A549 (cell line): ENCODE data around the gene CRNKL1. TPM values are rescaled to one million over a fixed set of nuclear protein-coding genes. Genes with fewer than 3 reads are reported as not detected.

Source experiments
- ATAC-seq, 2 experiments: fragments of 200-7000 bp in 1 of 2; fragments of >200 bp in 1 of 2; cut with Nextera tagmentation in 1 of 2; cut with Tn5 transposase in 1 of 2; 3 replicates each; pipeline versions ENCODE4 v1.8.0 to v1.9.1; 2018 to 2020; ENCODE audit warnings: mild to moderate bottlenecking in 1 of 2, moderate library complexity in 1 of 2
- CTCF ChIA-PET: fragments of 300-600 bp; sonication (Branson Sonifier 250); formaldehyde crosslinking; extraction: SDS; loops from one replicate; lab custom pipeline; 2021; ENCODE audit warnings: antibody characterized with exemption, inconsistent platforms; lab: Yijun Ruan, JAX
- POLR2A ChIA-PET: fragments of 350-600 bp; formaldehyde crosslinking; extraction: SDS; loops from one replicate; lab custom pipeline; 2021; ENCODE audit warnings: antibody characterized with exemption, inconsistent platforms; lab: Yijun Ruan, JAX
- DNase-seq, 2 experiments: peaks; one replicate each; pipeline versions ENCODE4 v3.0.0 to v3.0.0-alpha.2; 2011 to 2016; ENCODE audit warnings: low read depth in 1 of 2, low spot score in 1 of 2
- FAIRE-seq: peaks from 2 replicates; lab custom pipeline; 2011; peaks lifted over from hg19 to GRCh38; lab: Jason Lieb, UNC
- H3K27ac ChIP-seq, 2 experiments: fragments of >200 bp; sonication (Bioruptor Twin); formaldehyde crosslinking; 3 replicates each; pipeline ENCODE4 v1.5.1; 2016 to 2017
- H3K4me1 ChIP-seq: fragments of >200 bp; sonication (Bioruptor Twin); formaldehyde crosslinking; 3 replicates; pipeline ENCODE4 v1.6.1; 2016
- H3K4me2 ChIP-seq: fragments of >200 bp; sonication (Bioruptor Twin); formaldehyde crosslinking; 3 replicates; pipeline ENCODE4 v1.6.1; 2016
- H3K4me3 ChIP-seq: fragments of >200 bp; sonication (Bioruptor Twin); formaldehyde crosslinking; 3 replicates; pipeline ENCODE4 v1.5.1; 2016
- H3K9me3 ChIP-seq: fragments of >200 bp; sonication (Bioruptor Twin); formaldehyde crosslinking; 3 replicates; pipeline ENCODE4 v1.6.1; 2016
- ATOH8 ChIP-seq: fragments of 250-450 bp; sonication (Bioruptor Pico); IDR thresholded peaks from 2 replicates; pipeline ENCODE4 v1.5.0; 2020; ENCODE audit warnings: low read depth, mild to moderate bottlenecking, moderate library complexity
- BHLHE40 ChIP-seq: IDR thresholded peaks from 2 replicates; pipeline ENCODE4 v1.6.1; 2012; ENCODE audit warnings: low read depth, low read length, inconsistent platforms
- CBX2 ChIP-seq: fragments of 200-600 bp; sonication (generic); IDR thresholded peaks from 2 replicates; pipeline ENCODE4 v1.6.1; 2016; ENCODE audit warnings: low read depth, mild to moderate bottlenecking, borderline replicate concordance
- CEBPB ChIP-seq, 2 experiments: fragments of >200 bp in 1 of 2; sonication (Bioruptor Twin) in 1 of 2; formaldehyde crosslinking in 1 of 2; IDR thresholded peaks; 2 replicates each; pipeline ENCODE4 v1.6.1; 2012 to 2016
- CHD4 ChIP-seq: fragments of 200-600 bp; sonication (generic); IDR thresholded peaks from 2 replicates; pipeline ENCODE4 v1.6.1; 2016; ENCODE audit warnings: antibody characterized with exemption, mild to moderate bottlenecking, borderline replicate concordance
- ESRRA ChIP-seq: fragments of 150-350 bp; IDR thresholded peaks from 2 replicates; pipeline ENCODE4 v1.6.1; 2014; ENCODE audit warnings: mild to moderate bottlenecking, low read length, borderline replicate concordance
- FOSB ChIP-seq: fragments of 250-450 bp; sonication (Bioruptor Pico); IDR thresholded peaks from 2 replicates; pipeline ENCODE4 v1.5.0; 2020; ENCODE audit warnings: mild to moderate bottlenecking, moderate library complexity
- HES2 ChIP-seq: fragments of >200 bp; sonication (Bioruptor Twin); formaldehyde crosslinking; IDR thresholded peaks from 2 replicates; pipeline ENCODE4 v1.6.1; 2016
- HOXA7 ChIP-seq: fragments of 250-450 bp; sonication (Bioruptor Pico); IDR thresholded peaks from 2 replicates; pipeline ENCODE4 v1.5.0; 2020; ENCODE audit warnings: mild to moderate bottlenecking, moderate library complexity
- HOXB5 ChIP-seq: fragments of 250-450 bp; sonication (Bioruptor Pico); IDR thresholded peaks from 2 replicates; pipeline ENCODE4 v1.5.0; 2020; ENCODE audit warnings: mild to moderate bottlenecking, moderate library complexity
- JUN ChIP-seq, 2 experiments: fragments of >200 bp; sonication (Bioruptor Twin); formaldehyde crosslinking; IDR thresholded peaks; 2 replicates in 1 of 2; 3 replicates in 1 of 2; pipeline ENCODE4 v1.6.1; 2016 to 2017
- KDM1A ChIP-seq: fragments of 200-600 bp; sonication (generic); IDR thresholded peaks from 2 replicates; pipeline ENCODE4 v1.6.1; 2016; ENCODE audit warnings: low read depth, mild to moderate bottlenecking
- MYC ChIP-seq: IDR thresholded peaks from 2 replicates; pipeline ENCODE4 v1.6.1; 2012; ENCODE audit warnings: mild to moderate bottlenecking, inconsistent platforms, low read length, improper control_type of control experiment, borderline replicate concordance
- NFE2L2 ChIP-seq: fragments of 150-350 bp; conservative IDR thresholded peaks from 2 replicates; pipeline ENCODE4 v1.6.1; 2014; ENCODE audit warnings: low read length
- NPAS2 ChIP-seq: fragments of 250-450 bp; sonication (Bioruptor Pico); IDR thresholded peaks from 2 replicates; pipeline ENCODE4 v1.8.0; 2022; ENCODE audit warnings: mild to moderate bottlenecking, moderate library complexity, borderline replicate concordance
- NR3C1 ChIP-seq: fragments of >200 bp; sonication (Bioruptor Twin); formaldehyde crosslinking; IDR thresholded peaks from 3 replicates; pipeline ENCODE4 v1.6.1; 2017
- POLR2AphosphoS2 ChIP-seq: conservative IDR thresholded peaks from 2 replicates; pipeline ENCODE4 v1.6.1; 2012; ENCODE audit warnings: low read length, improper control_type of control experiment, inconsistent platforms
- RCOR1 ChIP-seq: fragments of 150-350 bp; IDR thresholded peaks from 2 replicates; pipeline ENCODE4 v1.6.1; 2014; ENCODE audit warnings: antibody characterized with exemption, low read length, low read depth
- RFX5 ChIP-seq: fragments of 450-650 bp; IDR thresholded peaks from 2 replicates; pipeline ENCODE4 v1.7.1; 2014; ENCODE audit warnings: antibody characterized with exemption, mild to moderate bottlenecking, moderate library complexity
- RNF2 ChIP-seq: fragments of 200-600 bp; sonication (generic); IDR thresholded peaks from 2 replicates; pipeline ENCODE4 v1.6.1; 2016; ENCODE audit warnings: low read depth, mild to moderate bottlenecking, antibody characterized with exemption, moderate library complexity, borderline replicate concordance
- SMC3 ChIP-seq: fragments of >200 bp; sonication (Bioruptor Twin); formaldehyde crosslinking; IDR thresholded peaks from 3 replicates; pipeline ENCODE4 v1.6.1; 2018; ENCODE audit warnings: inconsistent platforms
- ZSCAN20 ChIP-seq: fragments of 250-450 bp; sonication (Bioruptor Pico); IDR thresholded peaks from 2 replicates; pipeline ENCODE4 v1.8.0; 2022; ENCODE audit warnings: mild to moderate bottlenecking, moderate library complexity
- WGBS: methylation state at CpG from one replicate; pipeline ENCODE4 v1.1.6; 2017; ENCODE audit errors: missing lambda C conversion rate; 5-methylcytosine and 5-hydroxymethylcytosine counted together
- polyA plus RNA-seq, 4 experiments: library from polyadenylated mRNA; depleted of rRNA in 3 of 4; stranded (reverse); fragments of >200 nt; fragmentation: RNase III in 1 of 4; extraction: RNeasy Plus Mini Kit Qiagen cat#74134 plus additional on column Dnase treatment in 1 of 4; gene quantifications; 2 replicates in 3 of 4; 3 replicates in 1 of 4; pipeline ENCODE4 v1.2.3, GENCODE V29; 2011 to 2017
- TF ChIP-seq, protein P1 (sequence below): IDR thresholded peaks from 2 replicates; pipeline ENCODE4 v1.6.1; 2012
- TF ChIP-seq, protein P2 (sequence below): fragments of 450-650 bp; IDR thresholded peaks from 2 replicates; pipeline ENCODE4 v1.6.1; 2014; ENCODE audit warnings: antibody characterized with exemption

The CRNKL1 gene
- polyA plus RNA-seq, 2 of the 4 experiments (the other 2 are of a cell fraction), result 19.4 to 32.1 TPM

GRCh38 chr20:20076297-20077065 is 24.2 kb upstream of the CRNKL1 start:
- H3K4me3 ChIP-seq, result no peak overlapping the region
- FAIRE-seq, result peak; percentile 36
- ATAC-seq, result peak; percentile 53 to 65; a peak in 5 of 6 replicates
- CTCF ChIA-PET, result interaction anchor here (0.6 to 5.3 kb wide), 3 partner anchors 8 to 727 kb away, joined by 3 to 35 read pairs (median 3); no protein-coding TSS in a partner anchor
- H3K9me3 ChIP-seq, result no peaks in the 10 kb centered on the region
- H3K4me1 ChIP-seq, result 0 out of 3 replicates have a peak, but pooled peaks cover 4% of the 10 kb centered on the region
- DNase-seq, result no peak
- TF ChIP-seq FOSB, result no peak
- peak; percentile 21; the same call in 1 of the 2 replicates for TF ChIP-seq HES2
- TF ChIP-seq CEBPB (IDR thresholded peaks at IDR 0.05), result 0 out of 4 replicates have a peak, but pooled peaks of 1 of the 2 experiments have one; percentile 13
- TF ChIP-seq NPAS2 (CRISPR knock-in tag), result no peak
- no peak for TF ChIP-seq HOXB5 (CRISPR knock-in tag)
- TF ChIP-seq, protein P1, sequence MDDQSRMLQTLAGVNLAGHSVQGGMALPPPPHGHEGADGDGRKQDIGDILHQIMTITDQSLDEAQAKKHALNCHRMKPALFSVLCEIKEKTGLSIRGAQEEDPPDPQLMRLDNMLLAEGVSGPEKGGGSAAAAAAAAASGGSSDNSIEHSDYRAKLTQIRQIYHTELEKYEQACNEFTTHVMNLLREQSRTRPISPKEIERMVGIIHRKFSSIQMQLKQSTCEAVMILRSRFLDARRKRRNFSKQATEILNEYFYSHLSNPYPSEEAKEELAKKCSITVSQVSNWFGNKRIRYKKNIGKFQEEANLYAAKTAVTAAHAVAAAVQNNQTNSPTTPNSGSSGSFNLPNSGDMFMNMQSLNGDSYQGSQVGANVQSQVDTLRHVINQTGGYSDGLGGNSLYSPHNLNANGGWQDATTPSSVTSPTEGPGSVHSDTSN, result no peak
- TF ChIP-seq SMC3, result no peak
- TF ChIP-seq RNF2, result no peak
- TF ChIP-seq BHLHE40, result no peak
- 54% methylated on average over 9 of the region's 9 CpGs for WGBS
- H3K4me2 ChIP-seq, result no peak overlapping the region
- no peak overlapping the region for H3K27ac ChIP-seq
- POLR2A ChIA-PET, result no interaction called here

DNA sequence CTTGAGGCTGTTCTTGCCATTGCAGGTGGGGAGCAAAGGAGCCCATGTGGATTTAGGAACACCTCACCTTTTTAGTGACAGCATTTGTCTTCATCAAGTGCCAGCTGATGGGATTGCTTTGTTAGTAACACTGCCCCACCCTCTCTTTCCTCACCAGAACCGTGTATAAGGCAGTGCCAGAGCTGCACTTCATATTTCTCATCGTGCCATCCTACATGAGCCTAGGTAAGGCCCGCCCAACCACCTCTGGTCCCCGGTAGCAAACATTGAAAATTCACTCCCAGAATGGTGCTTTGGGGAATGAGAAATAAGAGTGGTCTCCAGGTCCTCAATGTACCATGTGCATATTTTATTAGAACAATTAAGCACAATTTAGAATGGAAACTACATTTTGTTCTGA is 22.8 kb upstream of the CRNKL1 start:
- 0 out of 3 replicates have a peak, but pooled peaks cover 4% of the 10 kb centered on the region for H3K4me1 ChIP-seq
- FAIRE-seq, result no peak
- DNase-seq, result no peak

DNA sequence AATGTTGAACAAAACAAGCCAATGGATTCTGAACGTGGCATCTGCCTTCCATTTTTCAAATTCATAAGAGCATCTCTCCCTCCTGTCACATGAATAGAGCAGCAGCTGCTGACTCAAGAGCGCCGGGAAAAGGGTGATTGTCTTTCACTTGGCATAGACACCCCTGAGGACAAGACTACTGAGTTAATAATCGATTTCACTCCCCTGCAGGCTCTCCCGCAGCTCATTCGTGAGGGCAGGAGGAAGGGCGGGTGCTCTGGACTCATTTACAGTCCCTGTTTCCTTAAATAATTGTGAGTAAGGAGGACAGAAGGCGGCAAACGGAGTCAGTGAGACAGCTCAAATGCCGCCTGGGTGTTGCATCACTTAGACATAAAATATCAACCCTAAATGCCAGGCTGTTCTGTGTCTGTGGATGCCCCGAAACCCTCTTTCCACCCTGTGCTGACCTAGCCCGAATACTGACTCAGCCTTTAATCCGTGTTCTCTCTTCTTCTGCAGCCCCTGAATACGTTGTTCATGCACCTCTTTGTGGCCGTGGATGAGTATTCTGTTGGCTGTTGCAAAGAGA is 21.6 kb upstream of the CRNKL1 start:
- CTCF ChIA-PET, result interaction anchor here (0.7 to 5.3 kb wide), 4 partner anchors 9 to 16 kb away, joined by 3 to 35 read pairs (median 5); no protein-coding TSS in a partner anchor
- 19% methylated on average over 15 of the region's 15 CpGs for WGBS
- ATAC-seq, result peak; percentile 19 to 43; a peak in 5 of 6 replicates
- no peak for DNase-seq
- no peak overlapping the region for H3K4me3 ChIP-seq
- no peak overlapping the region; a peak in 1 of 6 replicates for H3K27ac ChIP-seq
- H3K4me1 ChIP-seq, result 0 out of 3 replicates have a peak, but pooled peaks cover 4% of the 10 kb centered on the region
- peak overlapping the region; percentile 58 for H3K4me2 ChIP-seq
- no peaks in the 10 kb centered on the region for H3K9me3 ChIP-seq
- no peak for TF ChIP-seq ZSCAN20 (CRISPR knock-in tag)
- 0 out of 4 replicates have a peak, but pooled peaks of 1 of the 2 experiments have one; percentile 7 for TF ChIP-seq CEBPB (IDR thresholded peaks at IDR 0.05)
- POLR2A ChIA-PET, result no interaction called here
- no peak for FAIRE-seq

More for the DNA sequence above, 22.8 kb upstream of the CRNKL1 start:
- Histone ChIP-seq H3K27ac (no peak overlapping the region), H3K9me3 (no peaks in the 10 kb centered on the region), H3K4me2 (no peak overlapping the region), H3K4me3 (no peak overlapping the region)
- no peak for ATAC-seq
- WGBS, result 25% methylated on average over 4 of the region's 4 CpGs
- ChIA-PET POLR2A (no interaction called here), CTCF (interaction anchor here (1.6 to 5.3 kb wide), 2 partner anchors 9 to 22 kb away, joined by 3 to 35 read pairs; no protein-coding TSS in a partner anchor)
- TF ChIP-seq CHD4 (no peak), MYC (no peak), RNF2 (no peak), JUN (IDR thresholded peaks at IDR 0.05) (no peak), KDM1A (no peak), NFE2L2 (no peak), ATOH8 (CRISPR knock-in tag) (no peak), CBX2 (no peak), RCOR1 (no peak), HOXA7 (CRISPR knock-in tag) (no peak), RFX5 (no peak), NR3C1 (no peak), ESRRA (no peak), POLR2AphosphoS2 (no peak)
- TF ChIP-seq, protein P2, sequence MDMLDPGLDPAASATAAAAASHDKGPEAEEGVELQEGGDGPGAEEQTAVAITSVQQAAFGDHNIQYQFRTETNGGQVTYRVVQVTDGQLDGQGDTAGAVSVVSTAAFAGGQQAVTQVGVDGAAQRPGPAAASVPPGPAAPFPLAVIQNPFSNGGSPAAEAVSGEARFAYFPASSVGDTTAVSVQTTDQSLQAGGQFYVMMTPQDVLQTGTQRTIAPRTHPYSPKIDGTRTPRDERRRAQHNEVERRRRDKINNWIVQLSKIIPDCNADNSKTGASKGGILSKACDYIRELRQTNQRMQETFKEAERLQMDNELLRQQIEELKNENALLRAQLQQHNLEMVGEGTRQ, result no peak
